Vagina (tissue), 2 donors: ENCODE data around the gene TRPV6.

Experiments used
- CTCF ChIP-seq, 3 experiments: fragments of 450-650 bp in 2 of 3; fragments of 200-600 bp in 1 of 3; sonication (generic) in 1 of 3; IDR thresholded peaks; one replicate each; pipeline ENCODE4 v1.5.1; 2017 to 2019; ENCODE audit warnings: antibody characterized with exemption in 3 of 3, mild to moderate bottlenecking in 2 of 3, moderate library complexity in 2 of 3
- POLR2A ChIP-seq, 2 donors: fragments of 450-650 bp; IDR thresholded peaks; one replicate each; pipeline ENCODE4 v1.6.1; 2017; ENCODE audit warnings: antibody characterized with exemption in 2 of 2, mild to moderate bottlenecking in 2 of 2, moderate library complexity in 2 of 2

- TF ChIP-seq POLR2A (IDR thresholded peaks at IDR 0.05) = no peak
- no peak for TF ChIP-seq CTCF (IDR thresholded peaks at IDR 0.05)
Observed at GRCh38 chr7:142932386-142933091, 47.0 kb upstream of the TRPV6 start.
